ENCODE data around the gene TSPAN14. TPM values are rescaled to one million over a fixed set of nuclear protein-coding genes. Genes with fewer than 3 reads are reported as not detected.

Gene TSPAN14
- polyA plus RNA-seq, 2 donors: 50.6 to 63.2 TPM

DNA sequence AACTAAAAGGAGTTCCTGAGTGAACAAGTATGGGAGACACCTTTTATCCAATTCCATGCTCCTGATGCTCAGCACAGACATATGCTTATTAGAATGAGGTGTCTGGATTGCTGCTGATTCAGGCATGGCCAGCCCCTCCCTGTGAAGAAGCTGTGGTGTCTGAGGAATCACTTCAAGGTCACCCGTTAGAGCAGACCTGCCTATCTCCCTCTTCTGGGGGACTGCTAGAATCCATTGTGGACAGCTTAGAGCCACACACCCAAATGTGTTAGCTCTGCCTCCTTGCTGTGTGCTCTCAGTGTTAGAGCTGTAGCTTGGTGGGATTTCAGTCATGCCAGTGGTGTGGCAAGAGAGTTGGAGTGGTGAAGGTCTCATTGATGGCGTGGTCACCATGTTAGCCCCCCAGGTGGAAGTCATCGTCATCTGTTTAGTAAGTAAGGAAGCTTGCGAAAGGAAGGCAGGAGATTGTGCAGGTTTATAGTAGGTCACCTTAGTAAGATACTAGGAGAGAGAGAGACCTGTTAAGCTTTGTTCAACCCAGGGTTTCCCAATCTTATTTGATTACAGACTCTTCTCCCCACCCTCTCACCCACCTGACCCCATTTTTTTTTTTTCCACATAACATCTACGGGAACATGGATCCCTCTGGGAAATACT, 32.9 kb upstream of the TSPAN14 start:
- Histone ChIP-seq H3K9me3 (ENCODE audit: control insufficient read depth in 2 of 2, insufficient read depth in 1 of 2, low read depth in 1 of 2, low read length in 1 of 2) (no peaks in the 10 kb centered on the region), H3K27ac (ENCODE audit: low read depth in 2 of 2, low read length in 1 of 2) (no peak overlapping the region), H3K36me3 (ENCODE audit: control insufficient read depth in 2 of 2, insufficient read depth in 2 of 2, low read length in 1 of 2) (peaks cover 0 to 22% of the 10 kb centered on the region in 2 donors), H3K4me3 (ENCODE audit: low read depth in 1 of 2, low read length in 2 of 2) (no peak overlapping the region), H3K4me1 (ENCODE audit: control insufficient read depth in 2 of 2, insufficient read depth in 2 of 2, low read length in 1 of 2) (peaks cover 0 to 3% of the 10 kb centered on the region in 2 donors), H3K27me3 (ENCODE audit: control insufficient read depth in 1 of 2, insufficient read depth in 2 of 2, low read length in 2 of 2) (no peaks in the 10 kb centered on the region)
- WGBS, 2 donors: 83 to 90% methylated on average over 5 of the region's 5 CpGs

DNA sequence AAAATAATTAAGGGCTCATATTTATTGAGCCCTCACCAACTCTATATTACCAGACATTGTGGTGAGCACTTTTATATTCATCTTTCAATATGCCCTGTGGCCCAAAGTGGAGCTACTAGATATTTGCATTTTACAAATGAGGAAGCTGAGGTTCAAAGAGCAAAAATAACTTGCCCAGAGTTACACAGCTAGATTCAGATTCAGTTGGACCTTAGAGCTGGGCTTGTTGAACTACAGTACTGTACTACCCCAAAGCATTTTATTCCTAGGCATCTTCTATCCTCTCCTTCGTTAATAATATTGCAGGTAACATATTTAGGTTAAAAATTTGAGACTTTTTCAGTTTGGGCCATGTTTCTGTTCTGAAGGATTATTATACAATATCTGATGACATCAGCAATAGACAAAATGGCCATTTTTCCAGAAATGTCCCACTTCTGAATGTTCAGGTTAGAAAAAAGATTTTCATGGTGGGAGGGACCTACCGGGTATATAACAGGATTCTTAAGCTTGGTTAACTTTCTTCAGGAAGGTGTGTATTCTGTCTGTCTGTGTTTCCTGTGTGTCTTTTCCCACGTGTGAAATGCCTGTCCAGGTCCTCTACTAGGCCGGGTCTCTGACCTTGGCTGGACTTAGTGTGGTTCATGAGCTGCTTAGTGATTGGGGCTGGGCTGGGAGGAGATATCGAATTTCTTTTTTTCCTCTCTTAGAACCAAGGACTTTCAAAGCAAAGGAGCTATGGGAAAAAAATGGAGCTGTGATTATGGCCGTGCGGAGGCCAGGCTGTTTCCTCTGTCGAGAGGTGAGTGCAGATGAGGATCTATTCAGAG, 32.2 kb upstream of the TSPAN14 start:
- WGBS, 2 donors: 82 to 88% methylated on average over 8 of the region's 8 CpGs
- peaks cover 0 to 3% of the 10 kb centered on the region in 2 donors for H3K4me1 ChIP-seq (ENCODE audit: control insufficient read depth in 2 of 2, insufficient read depth in 2 of 2, low read length in 1 of 2)

DNA sequence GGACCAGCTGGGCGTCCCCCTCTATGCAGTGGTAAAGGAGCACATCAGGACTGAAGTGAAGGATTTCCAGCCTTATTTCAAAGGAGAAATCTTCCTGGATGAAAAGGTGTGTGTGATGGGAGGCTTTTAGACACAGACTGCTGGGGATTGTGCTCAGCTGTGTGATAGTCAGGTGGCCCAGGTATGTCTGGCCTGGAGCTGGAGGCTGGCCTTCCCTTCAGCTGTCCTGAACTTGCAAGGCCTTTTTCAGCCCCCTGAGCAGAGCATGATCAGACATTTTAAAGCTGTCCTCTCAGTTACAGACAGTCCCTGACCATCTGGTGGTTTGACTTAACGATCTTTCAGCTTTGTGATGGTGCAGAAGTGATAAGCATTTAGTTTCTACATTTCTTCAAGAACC, 28.2 kb upstream of the TSPAN14 start:
- Histone ChIP-seq H3K27me3 (ENCODE audit: control insufficient read depth in 1 of 2, insufficient read depth in 2 of 2, low read length in 2 of 2) (no peaks in the 10 kb centered on the region), H3K27ac (ENCODE audit: low read depth in 2 of 2, low read length in 1 of 2) (no peak overlapping the region), H3K4me1 (ENCODE audit: control insufficient read depth in 2 of 2, insufficient read depth in 2 of 2, low read length in 1 of 2) (no peaks in the 10 kb centered on the region), H3K9me3 (ENCODE audit: control insufficient read depth in 2 of 2, insufficient read depth in 1 of 2, low read depth in 1 of 2, low read length in 1 of 2) (no peaks in the 10 kb centered on the region), H3K4me3 (ENCODE audit: low read depth in 1 of 2, low read length in 2 of 2) (no peak overlapping the region), H3K36me3 (ENCODE audit: control insufficient read depth in 2 of 2, insufficient read depth in 2 of 2, low read length in 1 of 2) (peaks cover 0 to 31% of the 10 kb centered on the region in 2 donors)
- 92 to 96% methylated on average over 2 of the region's 2 CpGs for WGBS, 2 donors

More for the DNA sequence above, 32.2 kb upstream of the TSPAN14 start:
- no peak overlapping the region for H3K27ac ChIP-seq (ENCODE audit: low read depth in 2 of 2, low read length in 1 of 2)
- peaks cover 0 to 24% of the 10 kb centered on the region in 2 donors for H3K36me3 ChIP-seq (ENCODE audit: control insufficient read depth in 2 of 2, insufficient read depth in 2 of 2, low read length in 1 of 2)
- no peaks in the 10 kb centered on the region for H3K9me3 ChIP-seq (ENCODE audit: control insufficient read depth in 2 of 2, insufficient read depth in 1 of 2, low read depth in 1 of 2, low read length in 1 of 2)
- no peaks in the 10 kb centered on the region for H3K27me3 ChIP-seq (ENCODE audit: control insufficient read depth in 1 of 2, insufficient read depth in 2 of 2, low read length in 2 of 2)
- H3K4me3 ChIP-seq (ENCODE audit: low read depth in 1 of 2, low read length in 2 of 2): no peak overlapping the region

DNA sequence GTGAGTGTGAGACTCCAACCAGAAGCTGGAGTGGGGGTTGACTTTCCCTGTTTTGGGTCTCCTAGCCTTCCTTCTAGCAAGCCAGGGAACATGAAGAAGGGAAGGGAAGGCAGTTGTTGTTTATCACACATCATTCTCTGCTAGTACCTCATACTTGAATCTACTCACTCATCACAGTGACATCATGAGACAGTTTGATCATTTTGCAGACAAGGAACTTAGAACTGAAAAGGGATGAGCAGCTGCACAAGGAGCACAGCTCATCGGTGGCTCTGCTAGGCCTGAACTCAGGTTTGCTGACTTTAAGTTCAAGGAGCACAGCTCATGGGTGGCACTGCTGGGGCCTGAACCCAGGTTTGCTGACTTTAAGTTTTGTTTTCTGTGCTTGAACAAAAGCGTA, 26.6 kb upstream of the TSPAN14 start:
- no peak overlapping the region for H3K27ac ChIP-seq (ENCODE audit: low read depth in 2 of 2, low read length in 1 of 2)
- 94 to 96% methylated on average over 2 of the region's 2 CpGs for WGBS, 2 donors
- H3K4me3 ChIP-seq (ENCODE audit: low read depth in 1 of 2, low read length in 2 of 2): no peak overlapping the region
- H3K27me3 ChIP-seq (ENCODE audit: control insufficient read depth in 1 of 2, insufficient read depth in 2 of 2, low read length in 2 of 2): no peaks in the 10 kb centered on the region
- H3K4me1 ChIP-seq (ENCODE audit: control insufficient read depth in 2 of 2, insufficient read depth in 2 of 2, low read length in 1 of 2): no peaks in the 10 kb centered on the region
- H3K9me3 ChIP-seq (ENCODE audit: control insufficient read depth in 2 of 2, insufficient read depth in 1 of 2, low read depth in 1 of 2, low read length in 1 of 2): no peaks in the 10 kb centered on the region
- peaks cover 0 to 31% of the 10 kb centered on the region in 2 donors for H3K36me3 ChIP-seq (ENCODE audit: control insufficient read depth in 2 of 2, insufficient read depth in 2 of 2, low read length in 1 of 2)

DNA sequence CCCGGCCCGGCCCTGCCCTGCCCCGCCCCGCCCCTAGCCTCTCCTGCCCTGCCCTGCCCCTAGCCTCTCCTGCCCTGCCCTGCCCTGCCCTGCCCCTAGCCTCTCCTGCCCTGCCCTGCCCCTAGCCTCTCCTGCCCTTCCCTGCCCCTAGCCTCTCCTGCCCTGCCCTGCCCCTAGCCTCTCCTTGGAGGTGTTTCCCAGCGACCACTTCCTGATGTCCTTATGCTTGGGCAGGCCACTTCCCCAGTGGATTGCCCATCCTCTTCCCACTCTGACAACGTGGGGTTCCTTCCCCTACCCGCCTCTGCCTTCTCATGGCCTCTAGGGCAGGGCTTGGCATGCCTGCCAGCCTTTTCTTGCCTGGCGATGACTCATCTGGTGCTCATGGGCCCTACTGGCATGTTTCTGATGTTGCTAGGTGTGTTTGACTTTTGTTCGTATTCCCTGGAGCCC, 24.6 kb upstream of the TSPAN14 start:
- H3K27ac ChIP-seq (ENCODE audit: low read depth in 2 of 2, low read length in 1 of 2): peak overlapping the region; percentile 75 to 97

DNA sequence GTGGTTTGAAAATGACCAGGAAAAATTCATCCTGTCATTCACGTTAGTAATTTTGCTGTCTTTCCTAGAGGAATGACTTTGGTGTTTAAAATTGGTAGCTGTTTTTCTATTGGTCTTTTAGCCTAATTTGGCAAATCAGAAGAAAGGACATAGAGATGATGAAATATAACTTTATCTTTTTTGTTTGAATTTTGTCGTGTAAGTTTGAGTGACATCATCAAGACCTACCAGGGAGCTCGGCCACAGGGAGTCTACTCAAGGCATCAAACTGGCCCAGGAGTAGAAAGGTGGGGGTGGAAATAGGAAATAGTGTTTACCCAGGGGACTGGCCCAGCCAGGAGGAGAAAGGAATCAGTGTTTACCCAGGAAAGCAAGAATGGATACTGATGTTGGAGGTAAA, 21.0 kb upstream of the TSPAN14 start:
- no peaks in the 10 kb centered on the region for H3K4me1 ChIP-seq (ENCODE audit: control insufficient read depth in 2 of 2, insufficient read depth in 2 of 2, low read length in 1 of 2)
- H3K36me3 ChIP-seq (ENCODE audit: control insufficient read depth in 2 of 2, insufficient read depth in 2 of 2, low read length in 1 of 2): peaks cover 0 to 6% of the 10 kb centered on the region in 2 donors
- no peaks in the 10 kb centered on the region for H3K9me3 ChIP-seq (ENCODE audit: control insufficient read depth in 2 of 2, insufficient read depth in 1 of 2, low read depth in 1 of 2, low read length in 1 of 2)
- H3K4me3 ChIP-seq (ENCODE audit: low read depth in 1 of 2, low read length in 2 of 2): no peak overlapping the region
- WGBS, 2 donors: 71 to 72% methylated on average over 3 of the region's 3 CpGs
- H3K27me3 ChIP-seq (ENCODE audit: control insufficient read depth in 1 of 2, insufficient read depth in 2 of 2, low read length in 2 of 2): no peaks in the 10 kb centered on the region
- no peak overlapping the region for H3K27ac ChIP-seq (ENCODE audit: low read depth in 2 of 2, low read length in 1 of 2)

More for the DNA sequence above, 24.6 kb upstream of the TSPAN14 start:
- Histone ChIP-seq H3K4me3 (ENCODE audit: low read depth in 1 of 2, low read length in 2 of 2) (no peak overlapping the region), H3K4me1 (ENCODE audit: control insufficient read depth in 2 of 2, insufficient read depth in 2 of 2, low read length in 1 of 2) (no peaks in the 10 kb centered on the region), H3K9me3 (ENCODE audit: control insufficient read depth in 2 of 2, insufficient read depth in 1 of 2, low read depth in 1 of 2, low read length in 1 of 2) (no peaks in the 10 kb centered on the region), H3K27me3 (ENCODE audit: control insufficient read depth in 1 of 2, insufficient read depth in 2 of 2, low read length in 2 of 2) (no peaks in the 10 kb centered on the region), H3K36me3 (ENCODE audit: control insufficient read depth in 2 of 2, insufficient read depth in 2 of 2, low read length in 1 of 2) (peaks cover 0 to 19% of the 10 kb centered on the region in 2 donors)
- WGBS, 2 donors: 36 to 54% methylated on average over 9 of the region's 9 CpGs

DNA sequence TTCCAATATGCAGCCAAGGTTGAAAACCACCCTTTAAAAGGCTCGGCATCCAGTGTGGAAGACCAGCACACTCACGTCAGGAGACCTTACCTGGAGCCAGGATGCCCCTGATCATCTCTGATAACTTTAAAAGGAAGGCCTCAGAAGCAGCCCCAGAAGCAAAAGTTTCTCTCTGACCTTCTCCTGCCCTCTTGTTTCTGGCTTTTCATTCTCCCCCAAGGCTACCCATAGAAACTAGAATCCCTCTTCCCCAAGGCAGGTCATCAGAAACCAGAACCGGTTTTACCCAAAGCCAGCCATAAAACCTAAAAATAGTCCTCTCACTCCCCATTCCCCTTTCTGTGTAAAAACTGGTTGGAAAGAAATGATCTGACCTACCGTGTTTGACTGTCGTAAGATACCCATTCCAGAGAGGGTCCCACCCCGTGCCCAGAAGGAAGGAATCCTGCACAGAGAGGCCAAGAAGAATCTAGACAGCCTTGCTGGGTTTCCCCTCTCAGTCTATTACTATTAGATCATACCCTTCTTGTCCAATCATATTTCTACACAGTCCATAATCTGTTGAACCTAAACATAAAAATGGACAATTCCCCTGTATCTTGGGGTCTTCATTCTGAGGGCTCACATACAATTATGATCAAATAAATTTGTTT, 17.5 kb upstream of the TSPAN14 start:
- Histone ChIP-seq H3K4me1 (ENCODE audit: control insufficient read depth in 2 of 2, insufficient read depth in 2 of 2, low read length in 1 of 2) (no peaks in the 10 kb centered on the region), H3K4me3 (ENCODE audit: low read depth in 1 of 2, low read length in 2 of 2) (no peak overlapping the region), H3K27ac (ENCODE audit: low read depth in 2 of 2, low read length in 1 of 2) (no peak overlapping the region), H3K27me3 (ENCODE audit: control insufficient read depth in 1 of 2, insufficient read depth in 2 of 2, low read length in 2 of 2) (no peaks in the 10 kb centered on the region), H3K9me3 (ENCODE audit: control insufficient read depth in 2 of 2, insufficient read depth in 1 of 2, low read depth in 1 of 2, low read length in 1 of 2) (no peaks in the 10 kb centered on the region), H3K36me3 (ENCODE audit: control insufficient read depth in 2 of 2, insufficient read depth in 2 of 2, low read length in 1 of 2) (peaks cover 0 to 3% of the 10 kb centered on the region in 2 donors)
- WGBS, 2 donors: 47 to 70% methylated on average over 6 of the region's 6 CpGs

DNA sequence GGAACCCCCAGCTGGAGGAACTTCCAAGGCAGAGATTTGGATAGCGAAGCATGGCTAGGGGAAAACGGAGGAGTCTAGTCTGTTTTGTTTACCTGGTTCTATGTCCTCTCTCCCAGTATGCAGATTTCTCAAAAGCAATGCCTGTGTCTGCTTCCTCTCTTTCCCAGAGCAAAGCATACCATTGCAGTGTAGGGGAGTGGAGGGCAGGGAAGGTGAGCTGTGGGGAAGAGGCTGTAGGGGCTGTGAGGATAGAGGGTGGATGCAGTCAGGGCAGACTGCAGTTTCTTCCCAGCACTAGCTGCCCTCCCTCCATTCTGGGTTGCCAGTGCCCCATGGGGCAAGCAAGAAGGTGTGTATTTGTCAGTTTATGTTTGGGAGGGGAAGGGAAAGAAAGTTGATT, 16.9 kb upstream of the TSPAN14 start:
- 83 to 86% methylated on average over 2 of the region's 2 CpGs for WGBS, 2 donors
- Histone ChIP-seq H3K27me3 (ENCODE audit: control insufficient read depth in 1 of 2, insufficient read depth in 2 of 2, low read length in 2 of 2) (no peaks in the 10 kb centered on the region), H3K36me3 (ENCODE audit: control insufficient read depth in 2 of 2, insufficient read depth in 2 of 2, low read length in 1 of 2) (no peaks in the 10 kb centered on the region), H3K4me1 (ENCODE audit: control insufficient read depth in 2 of 2, insufficient read depth in 2 of 2, low read length in 1 of 2) (no peaks in the 10 kb centered on the region), H3K4me3 (ENCODE audit: low read depth in 1 of 2, low read length in 2 of 2) (no peak overlapping the region), H3K9me3 (ENCODE audit: control insufficient read depth in 2 of 2, insufficient read depth in 1 of 2, low read depth in 1 of 2, low read length in 1 of 2) (no peaks in the 10 kb centered on the region), H3K27ac (ENCODE audit: low read depth in 2 of 2, low read length in 1 of 2) (no peak overlapping the region)

DNA sequence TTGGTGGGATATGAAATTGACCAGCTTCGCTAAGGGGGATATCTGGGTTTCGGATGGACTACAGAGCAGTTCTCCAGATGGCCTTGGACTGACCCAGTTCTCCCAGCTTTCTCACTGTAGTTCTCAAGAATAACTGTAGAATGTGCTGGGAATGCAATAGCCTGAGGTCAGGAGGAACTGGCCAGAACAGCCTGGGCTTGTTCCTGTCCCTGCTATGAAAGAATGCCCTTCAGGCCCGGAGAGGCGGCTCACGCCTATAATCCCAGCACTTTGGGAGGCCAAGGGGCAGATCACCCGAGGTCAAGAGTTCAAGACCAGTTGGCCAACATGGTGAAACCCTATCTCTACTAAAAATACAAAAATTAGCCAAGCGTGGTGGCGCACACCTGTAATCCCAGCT, 12.3 kb upstream of the TSPAN14 start:
- Histone ChIP-seq H3K27ac (ENCODE audit: low read depth in 2 of 2, low read length in 1 of 2) (no peak overlapping the region), H3K27me3 (ENCODE audit: control insufficient read depth in 1 of 2, insufficient read depth in 2 of 2, low read length in 2 of 2) (no peaks in the 10 kb centered on the region), H3K36me3 (ENCODE audit: control insufficient read depth in 2 of 2, insufficient read depth in 2 of 2, low read length in 1 of 2) (no peaks in the 10 kb centered on the region), H3K4me3 (ENCODE audit: low read depth in 1 of 2, low read length in 2 of 2) (no peak overlapping the region), H3K4me1 (ENCODE audit: control insufficient read depth in 2 of 2, insufficient read depth in 2 of 2, low read length in 1 of 2) (no peaks in the 10 kb centered on the region), H3K9me3 (ENCODE audit: control insufficient read depth in 2 of 2, insufficient read depth in 1 of 2, low read depth in 1 of 2, low read length in 1 of 2) (no peaks in the 10 kb centered on the region)
- 85 to 91% methylated on average over 8 of the region's 8 CpGs for WGBS, 2 donors

Data from esophagus (tissue), 2 donors.